Activated gamma-delta T cell treated with anti-CD3 and anti-CD28 coated beads, Interleukin-2, amount 50 U/mL, for 16 hours (primary cell): ENCODE results near the gene CFP.

ENCODE experiments used
- DNase-seq: peaks from one replicate; pipeline ENCODE4 v3.0.0-alpha.2; 2020; ENCODE audit warnings: low read depth

Gene CFP

GRCh38 chrX:47574076-47574546 is 55.6 kb downstream of the CFP start:
- DNase-seq: no peak

GRCh38 chrX:47573341-47574075 is 56.2 kb downstream of the CFP start:
- DNase-seq: no peak
